Islet precursor cell (in vitro differentiated cells): ENCODE results near the gene CMTM1.

ENCODE experiments used
- DNase-seq: peaks from one replicate; pipeline ENCODE4 v3.0.0-alpha.2; 2018

Gene CMTM1

GRCh38 chr16:66566051-66566901, at the start of gene CMTM1:
CMTM1 (plus strand) TSS chr16:66566439; CDS start chr16:66566514, 75 bp downstream.
- no peak for DNase-seq

GRCh38 chr16:66516509-66516807, 49.8 kb upstream of the CMTM1 start:
- no peak for DNase-seq

- DNase-seq, result peak; percentile 99
These were observed 49.2 kb upstream of the CMTM1 start for GRCh38 chr16:66516808-66517585.

GRCh38 chr16:66517586-66518263, 48.5 kb upstream of the CMTM1 start:
- DNase-seq, result no peak

- DNase-seq, result no peak
These were observed 46.5 kb upstream of the CMTM1 start for GRCh38 chr16:66519482-66520373.

GRCh38 chr16:66520406-66521170, 45.7 kb upstream of the CMTM1 start:
- DNase-seq, result no peak

GRCh38 chr16:66521252-66521713, 45.0 kb upstream of the CMTM1 start:
- DNase-seq, result no peak

- peak; percentile 96 for DNase-seq
These were observed 44.1 kb upstream of the CMTM1 start for GRCh38 chr16:66521951-66522771.

- DNase-seq, result no peak
These were observed 43.2 kb upstream of the CMTM1 start for GRCh38 chr16:66522816-66523590.

GRCh38 chr16:66523861-66524354, 42.3 kb upstream of the CMTM1 start:
- DNase-seq, result no peak

GRCh38 chr16:66524601-66525164, 41.6 kb upstream of the CMTM1 start:
- no peak for DNase-seq

GRCh38 chr16:66525396-66526180, 40.7 kb upstream of the CMTM1 start:
- DNase-seq, result no peak

GRCh38 chr16:66528294-66528693, 37.9 kb upstream of the CMTM1 start:
- DNase-seq, result no peak

- no peak for DNase-seq
These were observed 36.8 kb upstream of the CMTM1 start for GRCh38 chr16:66529475-66529874.

- DNase-seq, result no peak
These were observed 31.9 kb upstream of the CMTM1 start for GRCh38 chr16:66534376-66534799.

- DNase-seq, result no peak
These were observed 29.7 kb upstream of the CMTM1 start for GRCh38 chr16:66536525-66536924.

GRCh38 chr16:66537236-66537635, 29.0 kb upstream of the CMTM1 start:
- DNase-seq, result no peak

GRCh38 chr16:66538910-66539309, 27.3 kb upstream of the CMTM1 start:
- no peak for DNase-seq
